Measurements from ENCODE around the gene GNAI3. TPM values are rescaled to one million over a fixed set of nuclear protein-coding genes. Genes with fewer than 3 reads are reported as not detected.
"Not testable (repeated sequence)": the region's sequence is repeated elsewhere in the genome, so short reads cannot be mapped to it uniquely, and the experiment has no call there.

The GNAI3 gene
- total RNA-seq, 4 donors from 2014 or later, result 2.3 to 20.0 (median 5.8) TPM

DNA sequence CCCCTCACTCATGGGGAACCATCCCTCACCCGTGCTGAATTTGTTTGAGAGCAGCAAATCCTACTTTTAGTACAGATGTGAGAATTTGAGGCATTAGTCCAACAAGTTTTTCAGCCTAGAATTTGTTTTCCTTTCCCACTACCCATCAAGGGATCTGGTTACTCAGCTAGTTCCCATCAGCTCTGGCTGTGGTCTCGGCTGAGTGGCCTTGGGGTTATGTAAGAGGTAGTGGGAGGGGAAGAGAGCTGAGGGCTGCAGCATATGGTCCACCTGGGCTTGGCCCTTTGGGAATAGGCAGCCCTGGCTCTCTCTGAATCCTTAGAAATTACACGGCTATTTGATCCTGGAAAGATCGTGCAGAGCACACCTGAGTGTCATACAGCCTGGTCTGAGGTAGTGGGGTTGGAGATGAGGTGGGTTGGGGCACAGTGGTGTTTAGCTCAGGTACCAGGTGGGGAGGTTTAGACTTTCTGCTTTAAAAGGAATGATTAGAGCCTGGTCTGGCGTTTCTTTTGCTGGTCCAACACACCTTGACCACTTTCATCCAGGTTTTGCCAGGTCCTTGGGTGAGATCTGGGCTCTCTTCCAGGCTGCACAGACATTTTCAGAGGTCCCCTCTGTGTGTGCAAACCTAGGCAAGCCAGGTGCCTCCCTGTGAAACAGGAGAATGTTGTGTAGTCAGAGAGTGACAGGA lies 111.7 kb downstream of the GNAI3 start:
- DNase-seq, result no peak
- intact Hi-C loops (cut with DNase I; ENCODE audit: low total_unique reads), result loop anchor here (10.0 kb wide), 1 partner anchor 325 kb away; the partner anchor contains the start of gene AHCYL1

DNA sequence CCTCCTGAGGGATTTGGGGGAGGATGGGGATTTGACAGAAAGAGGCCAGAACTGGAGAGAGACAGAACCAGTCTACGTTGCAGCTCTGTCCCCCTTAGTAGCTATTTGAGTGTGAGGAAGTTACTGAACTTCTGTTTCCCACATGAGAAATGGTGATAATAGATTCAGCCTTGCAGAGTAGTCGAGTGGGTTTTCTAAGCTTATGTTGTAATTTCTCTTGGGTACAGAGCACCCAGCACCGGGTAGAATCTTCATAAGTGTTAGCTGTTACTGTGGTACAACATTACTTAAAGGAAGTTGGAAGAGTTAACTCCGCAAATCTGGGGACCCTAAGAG lies 112.2 kb downstream of the GNAI3 start:
- H3K4me3 ChIP-seq; H3K36me3 ChIP-seq; H3K9me3 ChIP-seq; H3K27ac ChIP-seq; intact Hi-C loops (cut with DNase I; ENCODE audit: low total_unique reads); DNase-seq; H3K27me3 ChIP-seq; H3K4me1 ChIP-seq: not testable (repeated sequence)

More for the DNA sequence above, 111.7 kb downstream of the GNAI3 start:
- no peak overlapping the region for H3K4me3 ChIP-seq
- H3K27ac ChIP-seq, result no peak overlapping the region
- H3K9me3 ChIP-seq, result no peaks in the 10 kb centered on the region
- TF ChIP-seq POLR2A (IDR thresholded peaks at IDR 0.05) (no peak), CTCF (IDR thresholded peaks at IDR 0.05) (no peak)
- no peaks in the 10 kb centered on the region for H3K36me3 ChIP-seq
- no peaks in the 10 kb centered on the region for H3K4me1 ChIP-seq
- no peaks in the 10 kb centered on the region for H3K27me3 ChIP-seq

DNA sequence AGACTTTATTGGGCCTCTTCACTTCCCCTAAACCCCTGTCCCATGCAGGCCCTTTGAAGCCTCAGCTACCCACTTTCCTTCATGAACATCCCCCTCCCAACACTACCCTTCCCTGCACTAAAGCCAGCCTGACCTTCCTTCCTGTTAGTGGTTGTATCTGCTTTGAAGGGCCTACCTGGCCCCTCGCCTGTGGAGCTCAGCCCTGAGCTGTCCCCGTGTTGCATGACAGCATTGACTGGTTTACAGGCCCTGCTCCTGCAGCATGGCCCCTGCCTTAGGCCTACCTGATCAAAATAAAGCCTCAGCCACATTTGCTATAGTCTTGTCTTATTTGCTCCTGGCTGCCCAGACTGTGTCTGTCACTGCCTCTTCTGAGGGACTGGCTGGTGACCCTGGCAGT lies 113.0 kb downstream of the GNAI3 start:
- no peaks in the 10 kb centered on the region for H3K4me1 ChIP-seq
- DNase-seq, result no peak
- H3K27me3 ChIP-seq, result no peaks in the 10 kb centered on the region
- no peaks in the 10 kb centered on the region for H3K36me3 ChIP-seq
- TF ChIP-seq CTCF (IDR thresholded peaks at IDR 0.05), result no peak
- TF ChIP-seq POLR2A (IDR thresholded peaks at IDR 0.05), result no peak
- H3K27ac ChIP-seq, result no peak overlapping the region
- intact Hi-C loops (cut with DNase I; ENCODE audit: low total_unique reads), result no loop called here
- H3K4me3 ChIP-seq, result no peak overlapping the region
- no peaks in the 10 kb centered on the region for H3K9me3 ChIP-seq

GRCh38 chr1:109664671-109665070 lies 116.3 kb downstream of the GNAI3 start:
- Histone ChIP-seq H3K4me3 (no peak overlapping the region), H3K4me1 (no peaks in the 10 kb centered on the region), H3K36me3 (no peaks in the 10 kb centered on the region), H3K9me3 (no peaks in the 10 kb centered on the region), H3K27ac (no peak overlapping the region), H3K27me3 (no peaks in the 10 kb centered on the region)
- DNase-seq, result no peak
- intact Hi-C loops (cut with DNase I; ENCODE audit: low total_unique reads), result no loop called here
- TF ChIP-seq POLR2A (IDR thresholded peaks at IDR 0.05), result no peak

GRCh38 chr1:109667452-109668122 lies 119.2 kb downstream of the GNAI3 start, which contains the start of gene GSTM2:
GSTM2 (plus strand) TSS chr1:109668057; CDS start chr1:109668116, 59 bp downstream.
- Histone ChIP-seq H3K4me3 (peak within 1 kb of the TSS; percentile 52 to 82), H3K9me3 (no peaks in the 10 kb centered on the region), H3K4me1 (no peaks in the 10 kb centered on the region), H3K27me3 (no peaks in the 10 kb centered on the region), H3K27ac (peak within 1 kb of the TSS; percentile 53 to 76), H3K36me3 (no peaks in the 10 kb centered on the region)
- peak; percentile 21 to 39 for TF ChIP-seq POLR2A (IDR thresholded peaks at IDR 0.05)
- no peak for TF ChIP-seq CTCF (IDR thresholded peaks at IDR 0.05)
- DNase-seq, result peak; percentile 95
- intact Hi-C loops (cut with DNase I; ENCODE audit: low total_unique reads), result no loop called here

MicroRNAs within 50 kb of the gene (microRNA counts, 767-probe panel; counts per million panel counts)
- microRNA hsa-miR-197-3p, result 3,975 to 6,250 counts per million in 2 donors

Small RNA genes lying within 50 kb of the gene (small RNA-seq; reads per million reads assigned to genes)
- gene RNU6V, result not detected

Other genes with a start within 250 kb of the GNAI3 start
- under 1 TPM in 1 of 4 donors, not detected in 3; 0.76 TPM for gene MYBPHL, start 241.6 kb upstream of the GNAI3 start, total RNA-seq
- gene SORT1, start 150.7 kb upstream of the GNAI3 start, total RNA-seq, result 10 to 100 TPM; 20.2 to 43.4 (median 27.9) TPM
- gene PSMA5, start 122.2 kb upstream of the GNAI3 start, total RNA-seq, result 10 to 100 TPM; 12.6 to 65.8 (median 40.7) TPM
- gene SYPL2, start 82.1 kb upstream of the GNAI3 start, total RNA-seq, result 1 to 10 TPM in 3 of 4 donors, under 1 TPM in 1; 0.48 to 5.9 (median 2.3) TPM
- gene ATXN7L2, start 64.7 kb upstream of the GNAI3 start, total RNA-seq, result 1 to 10 TPM; 4.1 to 6.7 (median 4.7) TPM
- 10 to 100 TPM in 1 of 4 donors, 1 to 10 TPM in 3; 1.8 to 11.0 (median 8.4) TPM for gene CYB561D1, start 54.5 kb upstream of the GNAI3 start, total RNA-seq
- gene AMIGO1, start 38.9 kb upstream of the GNAI3 start, total RNA-seq, result 10 to 100 TPM in 1 of 4 donors, 1 to 10 TPM in 3; 1.0 to 10.1 (median 3.8) TPM
- gene GPR61, start 8.7 kb upstream of the GNAI3 start, total RNA-seq, result under 1 TPM in 1 of 4 donors, not detected in 3; 0.41 TPM
- gene GNAT2, start 71.0 kb downstream of the GNAI3 start, total RNA-seq, result not detected
- gene AMPD2, start 71.2 kb downstream of the GNAI3 start, total RNA-seq, result 10 to 100 TPM; 30.9 to 91.2 (median 73.2) TPM
- 10 to 100 TPM in 3 of 4 donors, 1 to 10 TPM in 1; 7.6 to 43.5 (median 20.7) TPM for gene GSTM4, start 107.5 kb downstream of the GNAI3 start, total RNA-seq
- gene GSTM2, start 119.4 kb downstream of the GNAI3 start, total RNA-seq, result 100 to 1,000 TPM in 1 of 4 donors, 10 to 100 TPM in 3; 32.1 to 154 (median 72.1) TPM
- gene GSTM1, start 139.2 kb downstream of the GNAI3 start, total RNA-seq, result 1 to 10 TPM in 1 of 4 donors, not detected in 3; 9.4 TPM
- gene GSTM5, start 163.6 kb downstream of the GNAI3 start, total RNA-seq, result 10 to 100 TPM in 3 of 4 donors, under 1 TPM in 1; 0.51 to 24.8 (median 22.3) TPM
- gene GSTM3, start 192.4 kb downstream of the GNAI3 start, total RNA-seq, result 100 to 1,000 TPM in 1 of 4 donors, 10 to 100 TPM in 3; 39.1 to 104 (median 61.0) TPM
- gene EPS8L3, start 215.3 kb downstream of the GNAI3 start, total RNA-seq, result under 1 TPM in 2 of 4 donors, not detected in 2; 0.26 to 0.29 TPM